ENCODE results near the gene ZNF385A. TPM values are rescaled to one million over a fixed set of nuclear protein-coding genes. Genes with fewer than 3 reads are reported as not detected.

The ZNF385A gene
- total and polyA plus RNA-seq, 8 donors, result 8.2 to 19.0 (median 10.7) TPM

DNA sequence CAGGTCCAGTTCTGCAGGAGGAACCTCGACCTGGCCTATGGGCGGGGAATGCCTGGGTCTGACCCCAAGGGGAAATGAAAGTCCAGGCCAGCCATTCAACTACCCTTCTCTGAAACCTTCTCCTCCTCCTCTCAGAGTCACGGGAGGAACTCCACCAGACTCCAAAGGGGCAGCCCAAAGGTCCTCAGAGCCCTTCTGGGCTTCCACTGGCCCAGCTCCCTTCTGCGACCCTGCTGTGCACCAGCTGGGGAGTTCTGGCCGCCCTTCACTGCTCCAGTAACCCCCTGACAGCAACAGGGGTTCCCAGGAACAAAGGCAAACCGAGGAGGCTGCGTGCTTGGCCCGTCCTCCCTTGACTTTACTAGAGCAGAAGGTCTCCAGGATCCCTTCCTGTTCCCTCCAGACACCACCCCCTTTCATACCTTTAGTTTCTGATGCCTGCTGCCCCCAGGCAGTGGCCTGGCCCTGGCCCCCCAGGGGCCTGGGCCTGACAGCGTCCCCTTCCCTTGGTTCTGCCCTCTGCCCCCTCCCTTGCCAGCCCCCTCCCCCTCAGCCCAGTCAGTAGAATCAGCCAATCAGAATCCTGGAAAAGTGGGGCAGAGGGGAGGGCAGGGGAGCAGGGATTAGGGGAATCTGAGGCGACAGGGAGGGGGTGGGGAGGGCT, 850 bp upstream of the ZNF385A start:
- intact Hi-C loops (cut with DNase I), result no loop called here
- no peaks in the 10 kb centered on the region for H3K9me3 ChIP-seq
- ATAC-seq (peak; percentile 32), DNase-seq (no peak)
- H3K27ac ChIP-seq, result peak overlapping the region; percentile 67 to 74
- H3K4me3 ChIP-seq, result no peak overlapping the region
- TF ChIP-seq, protein P1, sequence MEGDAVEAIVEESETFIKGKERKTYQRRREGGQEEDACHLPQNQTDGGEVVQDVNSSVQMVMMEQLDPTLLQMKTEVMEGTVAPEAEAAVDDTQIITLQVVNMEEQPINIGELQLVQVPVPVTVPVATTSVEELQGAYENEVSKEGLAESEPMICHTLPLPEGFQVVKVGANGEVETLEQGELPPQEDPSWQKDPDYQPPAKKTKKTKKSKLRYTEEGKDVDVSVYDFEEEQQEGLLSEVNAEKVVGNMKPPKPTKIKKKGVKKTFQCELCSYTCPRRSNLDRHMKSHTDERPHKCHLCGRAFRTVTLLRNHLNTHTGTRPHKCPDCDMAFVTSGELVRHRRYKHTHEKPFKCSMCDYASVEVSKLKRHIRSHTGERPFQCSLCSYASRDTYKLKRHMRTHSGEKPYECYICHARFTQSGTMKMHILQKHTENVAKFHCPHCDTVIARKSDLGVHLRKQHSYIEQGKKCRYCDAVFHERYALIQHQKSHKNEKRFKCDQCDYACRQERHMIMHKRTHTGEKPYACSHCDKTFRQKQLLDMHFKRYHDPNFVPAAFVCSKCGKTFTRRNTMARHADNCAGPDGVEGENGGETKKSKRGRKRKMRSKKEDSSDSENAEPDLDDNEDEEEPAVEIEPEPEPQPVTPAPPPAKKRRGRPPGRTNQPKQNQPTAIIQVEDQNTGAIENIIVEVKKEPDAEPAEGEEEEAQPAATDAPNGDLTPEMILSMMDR (IDR thresholded peaks at IDR 0.05), result no peak
- no peaks in the 10 kb centered on the region for H3K36me3 ChIP-seq
- H3K4me1 ChIP-seq, result peaks cover 3 to 51% of the 10 kb centered on the region in 2 donors
- no peaks in the 10 kb centered on the region for H3K27me3 ChIP-seq

DNA sequence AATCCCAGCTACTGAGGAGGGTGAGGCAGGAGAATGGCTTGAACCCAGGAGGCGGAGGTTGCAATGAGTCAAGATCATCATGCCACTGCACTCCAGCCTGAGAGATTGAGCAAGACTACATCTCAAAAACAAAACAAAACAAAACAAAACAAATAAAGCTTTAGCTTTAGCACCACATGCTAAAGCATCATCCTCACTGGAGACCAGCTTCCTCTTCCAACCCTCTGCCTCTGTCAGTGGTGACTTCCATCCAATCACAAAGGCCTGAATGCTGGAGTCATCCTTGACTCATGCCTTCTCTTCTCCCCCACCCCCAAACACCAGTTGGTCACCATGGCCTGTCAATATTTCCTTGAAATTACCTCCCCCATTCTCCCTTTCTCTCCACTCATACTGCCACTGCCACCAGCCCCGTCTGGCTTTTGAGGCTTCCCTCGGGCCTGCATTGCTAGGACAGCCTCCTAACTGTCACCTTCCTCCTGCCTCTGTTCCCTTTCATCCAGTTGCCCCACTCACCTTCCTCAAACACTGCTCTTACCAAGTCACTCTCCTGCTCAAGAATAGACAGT, 1.4 kb downstream of the ZNF385A start:
- TF ChIP-seq, protein P1 (IDR thresholded peaks at IDR 0.05), result no peak
- Histone ChIP-seq H3K4me3 (no peak overlapping the region), H3K4me1 (peaks cover 1 to 59% of the 10 kb centered on the region in 2 donors), H3K27me3 (no peaks in the 10 kb centered on the region), H3K36me3 (no peaks in the 10 kb centered on the region), H3K9me3 (no peaks in the 10 kb centered on the region), H3K27ac (peak overlapping the region in 1 of 2 donors; percentile 74)
- ATAC-seq, result peak; percentile 21
- intact Hi-C loops (cut with DNase I), result no loop called here
- no peak for DNase-seq

DNA sequence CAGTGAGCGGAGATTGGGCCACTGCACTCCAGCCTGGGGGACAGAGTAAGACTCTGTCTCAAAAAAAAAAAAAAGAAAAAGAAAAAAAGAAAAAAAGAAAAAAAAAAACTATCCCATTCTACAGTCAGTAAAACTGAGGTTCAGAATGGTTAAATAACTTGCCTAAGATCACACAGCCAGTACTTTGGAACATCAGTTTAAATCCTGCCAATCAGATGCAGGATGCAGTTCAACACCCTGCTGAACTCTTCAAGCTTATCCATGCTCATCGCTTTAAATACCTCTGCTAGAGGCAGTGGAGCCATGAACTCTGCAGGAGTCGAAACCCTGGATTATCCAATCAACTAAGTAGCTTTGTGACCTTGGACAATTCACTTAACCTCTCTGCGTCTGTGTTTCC, 3.4 kb downstream of the ZNF385A start:
- no peaks in the 10 kb centered on the region for H3K36me3 ChIP-seq
- intact Hi-C loops (cut with DNase I), result no loop called here
- no peaks in the 10 kb centered on the region for H3K27me3 ChIP-seq
- H3K4me3 ChIP-seq, result no peak overlapping the region
- ATAC-seq (no peak), DNase-seq (no peak)
- TF ChIP-seq, protein P1 (IDR thresholded peaks at IDR 0.05), result no peak
- no peaks in the 10 kb centered on the region for H3K9me3 ChIP-seq
- H3K27ac ChIP-seq, result no peak overlapping the region
- H3K4me1 ChIP-seq, result peaks cover 0 to 49% of the 10 kb centered on the region in 2 donors

DNA sequence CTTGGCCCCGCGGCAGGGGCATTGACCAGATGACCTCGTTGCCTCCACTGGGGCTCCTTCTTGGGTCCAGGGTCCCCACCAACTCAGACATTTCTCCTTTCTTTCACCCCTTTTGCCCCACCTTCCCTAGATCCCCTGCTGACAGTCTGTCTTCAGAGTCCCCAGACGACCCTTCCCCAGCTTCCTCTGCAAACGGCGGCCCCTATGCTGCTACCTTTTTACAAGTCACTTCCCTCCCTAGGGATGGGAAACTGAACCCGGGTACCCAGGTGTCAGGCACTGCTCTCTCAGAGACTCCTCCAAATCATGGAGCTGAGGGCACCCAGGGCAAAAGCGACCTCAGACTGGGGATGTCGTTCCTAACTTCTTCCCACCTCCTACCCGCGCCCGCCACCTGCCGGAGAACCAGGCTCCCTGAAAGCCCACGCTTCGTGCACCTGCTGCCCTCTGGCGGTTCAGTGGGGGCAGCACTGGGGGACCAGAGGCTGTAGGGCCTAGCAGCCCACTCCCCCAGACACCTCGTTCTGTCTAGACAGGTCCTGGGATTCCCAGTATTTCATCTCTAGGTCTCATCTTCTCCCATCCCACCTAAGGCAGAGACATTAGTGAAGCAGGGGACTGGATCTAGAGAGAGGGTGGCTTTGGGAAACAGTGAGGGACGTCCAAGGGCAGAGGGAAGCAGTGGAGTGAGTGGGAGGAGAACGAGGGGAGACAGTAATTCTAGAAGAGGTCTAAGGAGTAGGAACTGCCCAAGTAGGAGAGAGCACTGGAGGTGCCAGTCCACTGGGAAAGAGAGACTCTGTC, 4.9 kb downstream of the ZNF385A start:
- Histone ChIP-seq H3K27ac (peak overlapping the region in 1 of 2 donors; percentile 26), H3K27me3 (no peaks in the 10 kb centered on the region), H3K4me3 (peak overlapping the region; percentile 17 to 33), H3K9me3 (no peaks in the 10 kb centered on the region), H3K4me1 (peaks cover 0 to 36% of the 10 kb centered on the region in 2 donors), H3K36me3 (peaks cover 0 to 7% of the 10 kb centered on the region in 2 donors)
- intact Hi-C loops (cut with DNase I), result no loop called here
- TF ChIP-seq, protein P1 (IDR thresholded peaks at IDR 0.05), result peak; percentile 99 to 100
- DNase-seq (peak; percentile 76 to 98 (median 92)), ATAC-seq (peak; percentile 93)
